Stimulated activated memory B cell treated with anti-CD40 and anti-IgM and Interleukin-4, amounts not matched to agents 10 μg/mL and 1 μg/mL and 100 μg/mL, for 72 hours (primary cell): ENCODE data around the gene RELN.

Experiments
- ATAC-seq: fragments of 150-1000 bp; cut with Tn5 transposase; 2 replicates; pipeline ENCODE4 v1.10.0; 2021
- H3K27ac Mint-ChIP-seq: one replicate; pipeline ENCODE4 v1.8.0; 2022; ENCODE audit warnings: mild to moderate bottlenecking, mixed read lengths
- H3K27me3 Mint-ChIP-seq: one replicate; pipeline ENCODE4 v1.8.0; 2022; ENCODE audit warnings: mixed read lengths
- H3K36me3 Mint-ChIP-seq: one replicate; pipeline ENCODE4 v1.8.0; 2022; ENCODE audit warnings: mixed read lengths
- H3K4me1 Mint-ChIP-seq: one replicate; pipeline ENCODE4 v1.8.0; 2022; ENCODE audit warnings: mixed read lengths
- H3K4me3 Mint-ChIP-seq: one replicate; pipeline ENCODE4 v1.8.0; 2022; ENCODE audit warnings: mild to moderate bottlenecking, moderate library complexity, mixed read lengths
- H3K9me3 Mint-ChIP-seq: one replicate; pipeline ENCODE4 v1.8.0; 2022; ENCODE audit warnings: mixed read lengths

The RELN gene

GRCh38 chr7:103423467-103424179 lies 565.8 kb downstream of the RELN start:
- Mint-ChIP-seq H3K27ac (no peak overlapping the region), H3K9me3 (no peaks in the 10 kb centered on the region)
- no peak for ATAC-seq

More at GRCh38 chr7:103423467-103424179, 565.8 kb downstream of the RELN start:
- no peak overlapping the region for H3K4me3 Mint-ChIP-seq
- H3K4me1 Mint-ChIP-seq, result no peaks in the 10 kb centered on the region
- H3K27me3 Mint-ChIP-seq, result peaks cover 10% of the 10 kb centered on the region
- no peaks in the 10 kb centered on the region for H3K36me3 Mint-ChIP-seq
